Mononuclear cell (primary cell): Measurements from ENCODE around the gene IFT22. TPM values are rescaled to one million over a fixed set of nuclear protein-coding genes. Genes with fewer than 3 reads are reported as not detected.
"Not testable (repeated sequence)": the region's sequence is repeated elsewhere in the genome, so short reads cannot be mapped to it uniquely, and the experiment has no call there.

ENCODE experiments used
- H3K27me3 ChIP-seq: 2 replicates; pipeline ENCODE4 v1.6.0; 2011; ENCODE audit warnings: low read length, control low read depth; ENCODE audit not compliant: insufficient read depth
- H3K4me1 ChIP-seq: 2 replicates; pipeline ENCODE4 v1.5.1; 2011; ENCODE audit warnings: mild to moderate bottlenecking, low read length, control low read depth; ENCODE audit not compliant: insufficient read depth
- H3K4me3 ChIP-seq: 2 replicates; pipeline ENCODE4 v1.5.1; 2011; ENCODE audit warnings: mild to moderate bottlenecking, low read length, moderate library complexity
- H3K9me3 ChIP-seq: 2 replicates; pipeline ENCODE4 v1.5.1; 2011; ENCODE audit warnings: low read depth, mild to moderate bottlenecking, control low read depth, low read length
- total RNA-seq: library from RNA; depleted of rRNA; stranded (reverse); fragments of >200 nt; gene quantifications from one replicate; pipeline ENCODE4 v1.2.3, GENCODE V29; 2012

IFT22 gene
- total RNA-seq, 1 donor = 1.5 TPM

DNA sequence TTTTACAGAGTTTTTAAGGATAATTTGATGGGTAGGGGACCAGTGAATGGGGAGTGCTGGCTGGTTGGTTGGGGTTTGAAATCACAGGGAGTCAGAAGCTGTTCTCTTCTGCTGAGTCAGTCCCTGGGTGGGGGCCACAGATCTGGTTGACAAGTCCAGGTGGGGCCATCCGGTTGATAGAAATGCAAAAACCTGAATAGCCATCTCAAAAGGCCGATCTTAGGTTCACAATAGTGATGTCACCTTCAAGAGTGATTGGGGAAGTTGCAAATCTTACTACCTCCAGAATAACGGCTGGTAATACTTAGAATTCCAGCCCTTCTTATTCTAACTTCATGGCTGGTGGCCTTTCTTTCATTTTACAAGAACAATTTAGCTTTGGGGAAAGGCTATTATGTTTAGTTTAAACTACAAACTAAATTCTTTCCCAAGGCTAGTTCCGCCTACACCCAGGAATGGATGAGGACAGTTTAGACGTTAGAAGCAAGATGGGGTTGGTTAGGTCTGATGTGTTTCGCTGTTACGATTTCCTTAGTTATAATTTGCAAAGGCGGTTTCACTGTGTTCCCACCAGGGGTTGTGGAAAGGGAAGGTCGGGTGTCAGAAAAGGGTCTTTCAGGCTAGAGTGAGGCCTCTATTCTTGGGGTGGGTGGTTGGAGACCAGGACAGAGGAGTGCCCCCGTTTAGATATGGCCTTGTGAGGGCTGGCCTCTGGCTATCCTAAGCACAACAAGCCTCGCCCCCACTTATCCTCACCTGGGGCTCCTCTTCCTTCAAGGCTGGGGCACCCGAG, 27.4 kb downstream of the IFT22 start:
- Histone ChIP-seq H3K4me3 (no peak overlapping the region), H3K4me1 (no peaks in the 10 kb centered on the region), H3K9me3 (no peaks in the 10 kb centered on the region), H3K27me3 (peaks cover 19% of the 10 kb centered on the region)

DNA sequence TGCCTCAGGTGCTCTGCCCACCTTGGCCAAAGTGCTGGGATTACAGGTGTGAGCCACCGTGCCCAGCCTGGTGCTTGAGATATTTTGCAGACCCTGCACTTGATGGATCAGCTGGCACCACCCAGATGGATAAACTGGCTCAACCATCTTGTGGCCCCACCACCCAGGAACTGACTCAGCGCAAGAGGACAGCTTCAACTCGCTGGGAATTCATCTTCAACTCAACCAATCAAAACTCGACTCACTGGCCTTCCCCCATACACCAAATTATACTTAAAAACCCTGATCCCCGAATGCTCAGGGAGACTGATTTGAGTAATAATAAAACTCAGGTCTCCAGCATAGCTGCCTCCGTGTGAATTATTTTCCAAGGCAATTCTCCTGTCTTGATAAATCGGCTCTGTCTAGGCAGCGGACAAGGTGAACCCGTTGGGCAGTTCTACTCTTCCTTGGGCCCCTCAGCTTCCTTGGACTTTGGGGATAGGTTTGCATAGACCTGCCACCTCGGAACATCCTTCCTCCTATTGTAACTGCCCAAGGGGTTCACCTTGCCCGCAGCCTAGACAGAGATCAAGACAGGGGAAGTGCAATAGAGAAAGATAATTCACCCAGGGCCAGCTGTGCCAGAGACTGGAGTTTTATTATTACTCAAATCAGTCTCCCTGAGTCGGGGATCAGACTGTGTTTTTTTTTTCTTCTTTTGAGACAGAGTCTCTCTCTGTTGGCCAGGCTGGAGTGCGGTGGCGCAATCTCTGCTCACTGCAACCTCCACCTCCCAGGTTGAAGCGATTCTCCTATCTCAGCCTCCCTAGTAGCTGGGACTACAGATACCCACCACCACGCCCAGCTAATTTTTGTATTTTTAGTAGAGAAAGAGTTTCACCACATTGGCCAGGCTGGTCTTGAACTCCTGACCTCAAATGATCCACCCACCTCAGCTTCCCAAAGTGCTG, 28.3 kb downstream of the IFT22 start:
- H3K4me1 ChIP-seq = not testable (repeated sequence)
- H3K27me3 ChIP-seq = peaks cover 10% of the 10 kb centered on the region

DNA sequence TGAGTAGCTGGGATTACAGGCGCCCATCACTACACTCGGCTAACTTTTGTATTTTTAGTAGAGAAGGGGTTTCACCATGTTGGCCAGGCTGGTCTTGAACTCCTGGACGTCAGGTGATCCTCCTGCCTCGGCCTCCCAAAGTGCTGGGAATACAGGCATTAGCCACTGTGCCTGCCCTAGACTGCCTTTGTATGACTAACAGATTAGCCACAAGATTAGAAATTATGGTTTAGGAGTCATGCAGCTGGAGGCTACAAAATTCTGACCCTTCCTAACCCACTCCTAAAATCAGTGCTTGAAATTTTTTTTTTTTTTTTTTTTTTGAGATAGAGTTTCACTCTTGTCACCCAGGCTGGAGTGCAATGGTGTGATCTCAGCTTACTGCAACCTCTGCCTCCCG, 29.0 kb downstream of the IFT22 start:
- H3K4me1 ChIP-seq, H3K4me3 ChIP-seq, H3K27me3 ChIP-seq, H3K9me3 ChIP-seq: not testable (repeated sequence)

More for the DNA sequence above, 28.3 kb downstream of the IFT22 start:
- not testable (repeated sequence) for H3K4me3 ChIP-seq, H3K9me3 ChIP-seq

DNA sequence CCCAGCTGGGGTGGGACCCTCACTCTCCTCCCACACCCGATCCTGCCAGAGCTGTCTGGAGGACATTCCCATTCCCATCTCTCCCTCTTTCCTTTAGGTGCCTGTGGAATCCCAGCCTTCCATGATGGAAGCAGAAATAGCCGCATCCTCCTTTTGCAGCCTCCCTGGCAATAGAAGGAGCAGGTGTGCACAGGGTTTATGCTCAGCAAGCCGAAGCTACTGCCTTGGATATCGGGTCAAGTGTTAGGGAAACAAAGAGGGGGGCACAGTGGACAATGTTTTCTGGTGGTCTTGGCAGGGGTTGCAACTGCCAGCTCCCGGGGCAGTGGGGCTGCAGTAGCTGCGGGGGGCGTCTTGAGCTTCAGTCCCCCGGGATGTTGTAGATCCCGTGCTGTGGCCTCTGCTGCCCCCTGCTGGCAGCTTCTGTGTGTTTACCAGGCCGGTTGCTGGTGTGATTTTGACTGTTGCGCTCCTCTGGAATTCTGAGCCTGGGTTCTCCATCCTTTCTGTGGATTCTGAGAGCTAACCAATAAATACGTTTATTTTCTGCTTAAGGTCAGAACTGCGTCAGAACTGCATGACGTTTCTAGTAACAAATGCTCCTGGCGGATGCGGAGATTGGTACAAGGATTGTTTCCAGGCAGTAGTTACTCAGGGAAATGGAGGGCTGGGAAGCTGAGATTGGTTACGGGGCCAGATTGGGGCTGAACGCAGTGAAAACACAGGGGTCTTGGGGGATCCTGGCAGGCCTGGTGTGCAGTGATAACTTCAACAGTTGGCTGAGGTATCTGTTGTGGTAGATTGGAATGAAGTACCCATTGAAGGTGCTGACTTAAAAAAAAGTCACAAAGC, 31.2 kb downstream of the IFT22 start:
- H3K4me1 ChIP-seq, H3K4me3 ChIP-seq, H3K9me3 ChIP-seq, H3K27me3 ChIP-seq: not testable (repeated sequence)

DNA sequence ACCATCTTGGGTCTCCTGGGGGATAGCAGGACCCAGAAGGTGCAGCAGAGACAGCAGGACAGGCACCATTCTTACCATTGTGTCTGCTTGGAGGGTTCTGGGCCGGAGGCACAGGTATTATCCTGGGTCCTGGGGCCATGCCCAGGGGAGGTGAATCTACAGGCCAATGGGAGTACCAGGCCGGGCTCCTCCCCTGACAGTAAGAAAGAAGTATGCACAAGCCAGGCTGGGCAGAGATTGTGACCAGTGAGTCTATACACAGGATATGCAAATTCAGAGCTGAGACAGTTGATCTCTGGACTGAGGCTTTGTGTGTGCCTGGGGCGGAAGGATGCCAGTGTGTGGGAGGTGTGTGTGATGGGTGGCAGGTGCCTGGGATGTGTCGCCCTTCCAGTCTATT, 31.9 kb downstream of the IFT22 start:
- H3K4me1 ChIP-seq, H3K9me3 ChIP-seq, H3K4me3 ChIP-seq, H3K27me3 ChIP-seq: not testable (repeated sequence)

DNA sequence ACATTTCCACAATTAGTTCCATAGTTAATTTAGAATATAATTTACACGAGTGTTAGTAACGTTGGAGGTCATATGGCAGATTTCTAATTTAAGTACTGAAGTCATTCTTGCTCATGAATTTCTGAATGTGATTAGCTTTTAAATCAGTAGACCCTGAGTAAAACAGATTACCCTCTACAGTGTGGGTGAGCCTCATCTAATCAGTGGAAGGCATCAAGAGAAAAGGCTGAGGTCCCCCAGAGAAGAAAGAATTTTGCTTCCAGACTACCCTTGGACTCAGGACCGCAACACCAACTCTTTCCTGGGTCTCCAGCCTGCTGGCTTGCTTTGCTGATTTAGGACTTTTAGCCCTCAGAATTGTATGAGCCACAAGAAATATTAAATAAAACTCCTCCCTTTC, 33.2 kb downstream of the IFT22 start:
- H3K4me3 ChIP-seq = no peak overlapping the region
- H3K9me3 ChIP-seq = no peaks in the 10 kb centered on the region
- H3K27me3 ChIP-seq = peaks cover 3% of the 10 kb centered on the region
- H3K4me1 ChIP-seq = peaks cover 5% of the 10 kb centered on the region

DNA sequence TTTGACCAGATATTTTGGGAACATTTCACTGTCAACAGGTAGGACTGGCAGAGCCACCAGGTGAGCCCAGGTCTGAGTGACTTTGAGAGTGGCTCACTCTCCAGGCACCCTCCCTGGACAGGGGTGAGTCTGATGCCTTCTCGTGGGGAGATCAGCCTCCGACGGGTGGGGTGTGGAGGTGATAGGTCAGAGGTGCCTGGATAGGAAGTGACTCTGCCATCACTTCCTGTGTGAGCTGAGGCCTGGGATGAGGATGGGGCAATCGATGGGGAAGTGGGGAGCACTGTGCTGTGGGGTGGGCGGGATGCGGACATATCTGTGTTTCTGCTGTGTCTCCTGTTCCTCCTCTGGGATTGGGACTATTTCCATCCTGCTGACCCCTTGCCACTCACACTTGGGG, 34.6 kb downstream of the IFT22 start:
- peaks cover 9% of the 10 kb centered on the region for H3K4me1 ChIP-seq
- H3K27me3 ChIP-seq = no peaks in the 10 kb centered on the region
- no peaks in the 10 kb centered on the region for H3K9me3 ChIP-seq
- H3K4me3 ChIP-seq = no peak overlapping the region

DNA sequence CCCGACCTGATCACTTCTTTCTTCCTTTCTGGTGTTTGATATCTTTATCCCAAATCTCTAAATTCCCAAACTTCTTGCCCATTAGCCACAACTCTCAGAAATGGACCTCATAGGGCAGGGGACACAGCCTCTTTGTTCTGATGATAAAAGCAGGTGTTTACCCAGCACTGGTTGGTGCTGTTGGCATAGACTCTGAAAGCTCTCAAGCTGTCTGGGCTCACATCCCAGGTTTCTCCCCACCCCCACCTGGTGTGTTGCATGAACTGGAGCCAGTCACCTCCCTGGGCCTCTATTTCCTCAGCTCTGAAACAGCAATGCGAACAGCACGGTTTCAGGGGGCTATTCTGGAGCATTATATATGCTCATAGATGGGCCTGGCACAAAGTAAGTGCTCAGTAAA, 35.7 kb downstream of the IFT22 start:
- H3K27me3 ChIP-seq, H3K4me1 ChIP-seq, H3K4me3 ChIP-seq, H3K9me3 ChIP-seq: not testable (repeated sequence)

DNA sequence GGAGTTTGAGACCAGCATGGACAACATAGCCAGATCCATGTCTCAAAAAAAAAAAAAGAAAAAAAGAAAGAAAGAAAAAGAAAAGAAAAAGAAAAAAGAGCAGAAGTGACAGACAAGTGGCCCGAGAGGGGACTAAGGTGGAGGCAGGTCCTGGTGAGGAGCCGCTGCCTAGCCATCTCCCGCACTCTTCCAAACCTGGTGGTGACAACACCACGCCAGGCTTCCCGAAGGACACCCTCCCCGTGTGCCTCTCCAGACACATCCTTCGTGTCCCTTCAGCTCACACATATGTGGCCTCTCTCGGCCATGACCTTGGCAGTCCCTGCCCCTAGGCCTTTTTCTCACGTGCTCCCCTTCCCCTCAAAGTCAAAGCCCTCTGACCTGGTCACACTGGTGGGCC, 36.4 kb downstream of the IFT22 start:
- Histone ChIP-seq H3K9me3 (no peaks in the 10 kb centered on the region), H3K4me1 (peaks cover 9% of the 10 kb centered on the region), H3K4me3 (no peak overlapping the region), H3K27me3 (no peaks in the 10 kb centered on the region)

DNA sequence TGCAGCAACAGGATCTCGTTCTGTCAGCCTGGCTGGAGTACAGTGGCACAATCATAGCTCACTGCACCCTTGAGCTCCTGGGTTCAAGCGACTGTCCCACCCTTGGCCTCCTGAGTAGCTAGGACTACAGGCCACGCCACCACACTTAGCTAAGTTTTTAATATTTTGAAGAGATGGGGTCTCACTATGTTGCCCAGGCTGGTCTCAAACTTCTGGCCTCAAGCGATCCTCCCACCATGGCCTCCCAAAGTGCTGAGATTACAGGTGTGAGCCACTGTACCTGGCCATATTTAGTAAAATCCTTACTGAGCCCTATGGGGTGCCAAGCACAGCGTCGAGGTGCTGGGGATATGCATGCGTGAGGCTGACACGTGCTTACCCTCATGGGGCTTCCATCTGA, 40.7 kb downstream of the IFT22 start:
- not testable (repeated sequence) for H3K4me3 ChIP-seq, H3K9me3 ChIP-seq, H3K4me1 ChIP-seq, H3K27me3 ChIP-seq

DNA sequence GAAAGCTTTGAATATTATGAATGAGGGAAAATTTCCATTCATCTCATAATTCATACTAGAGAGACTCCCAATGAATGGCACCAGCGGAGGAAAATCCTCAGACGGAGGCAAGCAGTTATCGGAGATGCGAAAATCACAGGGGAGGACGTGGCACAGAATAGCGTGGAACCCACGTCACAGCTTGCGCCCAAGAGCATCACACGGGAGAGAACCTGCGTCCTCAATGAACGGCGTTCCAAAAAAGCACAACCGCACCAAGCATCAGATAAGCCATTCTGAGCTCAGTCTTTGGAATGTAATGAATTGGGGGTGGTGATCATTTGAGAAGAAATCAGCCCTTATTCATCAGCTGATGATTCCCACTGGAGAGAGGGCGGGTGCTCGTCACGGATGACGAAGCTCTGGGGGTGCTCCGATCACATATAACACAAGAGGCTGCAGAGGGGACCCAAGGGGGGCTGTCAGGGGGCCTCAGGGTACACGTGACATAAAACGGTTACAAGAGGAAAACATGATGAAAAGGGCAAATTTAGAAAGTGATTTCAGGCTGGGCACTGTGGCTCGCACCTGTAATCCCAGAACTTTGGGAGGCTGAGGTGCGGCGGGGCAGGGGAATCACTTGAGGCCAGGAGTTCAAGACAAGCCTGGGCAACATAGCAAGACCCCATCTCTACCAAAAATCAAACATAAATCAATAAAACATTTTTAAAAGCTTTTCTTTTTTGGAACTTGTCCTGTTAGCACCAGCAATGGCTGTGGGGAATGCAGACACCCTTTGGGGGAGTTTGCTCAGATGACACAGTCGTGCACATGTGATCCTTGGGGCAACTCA, 42.9 kb downstream of the IFT22 start:
- Histone ChIP-seq H3K27me3 (no peaks in the 10 kb centered on the region), H3K4me3 (no peak overlapping the region), H3K4me1 (peaks cover 4% of the 10 kb centered on the region), H3K9me3 (no peaks in the 10 kb centered on the region)

DNA sequence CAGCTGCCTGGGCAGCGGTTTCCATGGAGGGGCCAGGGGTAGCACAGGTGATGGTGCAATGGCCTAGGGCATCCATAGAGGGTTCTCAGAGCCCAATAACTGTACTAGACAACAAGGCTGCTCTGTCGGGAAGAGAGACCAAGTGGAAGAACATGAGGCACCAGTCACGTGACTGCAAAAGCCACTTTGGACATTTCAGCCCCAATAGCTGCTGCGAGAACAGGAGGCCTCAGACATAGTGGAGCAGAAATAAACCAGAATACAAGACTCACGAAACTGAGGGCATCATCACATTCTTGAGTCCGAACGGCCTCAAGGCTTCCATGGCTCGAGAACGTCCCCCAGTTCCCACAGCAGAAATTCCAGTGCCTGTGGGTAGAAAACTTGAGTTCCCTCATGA, 44.5 kb downstream of the IFT22 start:
- H3K9me3 ChIP-seq = no peaks in the 10 kb centered on the region
- no peak overlapping the region for H3K4me3 ChIP-seq
- no peaks in the 10 kb centered on the region for H3K27me3 ChIP-seq
- no peaks in the 10 kb centered on the region for H3K4me1 ChIP-seq

DNA sequence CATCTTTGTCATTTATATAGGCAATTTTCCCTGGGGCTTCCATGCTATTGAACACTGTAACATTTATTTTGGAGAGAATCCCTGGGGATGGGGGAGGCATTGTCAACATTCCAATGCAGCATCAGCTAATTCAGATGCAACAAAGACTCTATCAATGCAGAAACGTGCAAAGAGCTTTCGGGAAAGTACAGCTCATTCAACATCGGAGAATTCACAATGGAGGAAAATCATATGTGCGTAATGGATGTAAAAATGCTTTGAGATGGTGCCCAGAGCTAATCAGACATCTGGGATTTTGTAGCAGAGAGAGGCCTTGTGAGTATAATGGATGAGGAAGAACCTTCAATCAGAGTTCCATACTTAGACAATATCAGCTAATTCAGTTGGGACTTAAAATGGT, 48.4 kb downstream of the IFT22 start:
- H3K4me1 ChIP-seq = no peaks in the 10 kb centered on the region
- no peaks in the 10 kb centered on the region for H3K9me3 ChIP-seq
- no peaks in the 10 kb centered on the region for H3K27me3 ChIP-seq
- no peak overlapping the region for H3K4me3 ChIP-seq

DNA sequence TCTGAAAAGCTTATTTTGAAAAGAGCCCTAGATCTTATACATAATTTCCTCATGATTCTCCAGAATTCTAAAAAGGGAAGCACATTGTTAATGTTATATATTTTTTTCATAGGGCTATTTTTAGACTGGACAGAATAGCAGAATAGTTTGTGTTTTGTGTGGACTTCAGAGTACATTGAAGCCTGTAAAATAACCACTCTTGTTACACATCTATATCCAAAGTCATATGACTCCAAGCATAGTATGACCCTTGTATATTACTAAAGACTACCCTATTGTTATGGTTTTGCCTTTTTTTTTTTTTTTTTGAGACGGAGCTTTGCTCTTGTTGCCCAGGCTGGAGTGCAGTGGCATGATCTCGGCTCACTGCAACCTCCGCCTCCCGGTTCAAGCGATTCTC, 50.6 kb downstream of the IFT22 start:
- Histone ChIP-seq H3K27me3 (no peaks in the 10 kb centered on the region), H3K4me1 (no peaks in the 10 kb centered on the region), H3K4me3 (no peak overlapping the region), H3K9me3 (no peaks in the 10 kb centered on the region)
